Esophagus squamous epithelium (tissue), 4 donors: ENCODE data around the gene PPP1R10.

ENCODE experiments used
- CTCF ChIP-seq, 6 experiments: fragments of 450-650 bp in 4 of 6; fragments of 200-600 bp in 2 of 6; sonication (generic) in 2 of 6; IDR thresholded peaks; one replicate each; pipeline ENCODE4 v1.5.1; 2016 to 2019; ENCODE audit warnings: antibody characterized with exemption in 6 of 6, mild to moderate bottlenecking in 4 of 6, moderate library complexity in 4 of 6
- POLR2A ChIP-seq, 4 donors: fragments of 450-650 bp; IDR thresholded peaks; one replicate each; pipeline ENCODE4 v1.6.1; 2017; ENCODE audit warnings: antibody characterized with exemption in 4 of 4, mild to moderate bottlenecking in 4 of 4, moderate library complexity in 3 of 4

DNA sequence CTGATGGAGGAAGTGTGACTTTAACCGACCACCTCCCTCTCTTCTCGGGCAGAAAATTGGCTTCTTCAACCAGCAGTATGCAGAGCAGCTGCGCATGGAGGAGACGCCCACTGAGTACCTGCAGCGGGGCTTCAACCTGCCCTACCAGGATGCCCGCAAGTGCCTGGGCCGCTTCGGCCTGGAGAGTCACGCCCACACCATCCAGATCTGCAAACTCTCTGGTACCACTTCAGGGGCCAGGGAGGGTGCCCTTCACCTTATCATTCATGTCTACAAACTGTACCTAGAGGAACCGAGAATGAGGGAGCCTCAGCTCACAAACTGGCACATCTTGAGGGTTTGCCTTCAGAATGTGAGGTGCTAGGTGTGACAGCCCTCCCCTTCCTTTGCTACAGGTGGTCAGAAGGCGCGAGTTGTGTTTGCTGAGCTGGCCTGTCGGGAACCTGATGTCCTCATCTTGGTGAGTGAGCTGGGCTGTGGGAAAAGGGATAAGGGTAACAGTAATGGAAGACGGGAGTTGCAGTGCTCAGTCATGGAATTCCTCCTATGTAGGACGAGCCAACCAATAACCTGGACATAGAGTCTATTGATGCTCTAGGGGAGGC is 27.2 kb downstream of the PPP1R10 start:
- TF ChIP-seq CTCF (IDR thresholded peaks at IDR 0.05) (no peak), POLR2A (IDR thresholded peaks at IDR 0.05) (no peak)
